NCI-H2029 treated with DMSO at 0.1 percent for 48 hours (cell line): Measurements from ENCODE around the gene GLIPR1L1.
"Not testable (repeated sequence)": the region's sequence is repeated elsewhere in the genome, so short reads cannot be mapped to it uniquely, and the experiment has no call there.

ENCODE experiments used
- DNase-seq: peaks from one replicate; lab custom pipeline; 2025; lab: John Stamatoyannopoulos, UW

The GLIPR1L1 gene, protein sequence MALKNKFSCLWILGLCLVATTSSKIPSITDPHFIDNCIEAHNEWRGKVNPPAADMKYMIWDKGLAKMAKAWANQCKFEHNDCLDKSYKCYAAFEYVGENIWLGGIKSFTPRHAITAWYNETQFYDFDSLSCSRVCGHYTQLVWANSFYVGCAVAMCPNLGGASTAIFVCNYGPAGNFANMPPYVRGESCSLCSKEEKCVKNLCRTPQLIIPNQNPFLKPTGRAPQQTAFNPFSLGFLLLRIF

DNA sequence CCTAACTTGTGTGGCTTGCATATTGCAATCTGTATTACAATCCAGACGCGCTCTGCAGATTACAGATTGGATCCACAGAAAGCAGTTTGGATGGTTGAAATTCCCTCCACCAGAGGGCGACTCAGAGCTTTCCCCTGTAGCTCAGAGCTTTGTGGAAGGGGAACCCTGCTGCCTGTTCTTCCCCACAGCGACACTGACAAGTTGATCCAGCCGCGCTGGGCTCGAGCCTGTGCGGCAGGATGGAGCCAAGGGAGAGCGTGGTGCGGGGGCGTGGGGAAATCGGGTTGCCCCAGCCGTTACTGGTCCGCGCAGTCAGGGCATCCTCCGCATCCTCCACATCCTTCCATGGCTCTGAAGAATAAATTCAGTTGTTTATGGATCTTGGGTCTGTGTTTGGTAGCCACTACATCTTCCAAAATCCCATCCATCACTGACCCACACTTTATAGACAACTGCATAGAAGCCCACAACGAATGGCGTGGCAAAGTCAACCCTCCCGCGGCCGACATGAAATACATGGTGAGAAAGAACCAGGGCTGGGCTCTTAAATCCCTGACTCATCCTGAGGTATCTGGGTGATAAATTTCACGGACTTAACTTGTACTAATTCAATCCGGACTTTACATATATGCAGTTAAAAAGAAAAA lies at the start of gene GLIPR1L1:
GLIPR1L1 (plus strand) TSS at position 287 of the 647 bp plus-strand sequence; CDS start at position 346, 59 bp downstream.
- DNase-seq, result peak; percentile 24

DNA sequence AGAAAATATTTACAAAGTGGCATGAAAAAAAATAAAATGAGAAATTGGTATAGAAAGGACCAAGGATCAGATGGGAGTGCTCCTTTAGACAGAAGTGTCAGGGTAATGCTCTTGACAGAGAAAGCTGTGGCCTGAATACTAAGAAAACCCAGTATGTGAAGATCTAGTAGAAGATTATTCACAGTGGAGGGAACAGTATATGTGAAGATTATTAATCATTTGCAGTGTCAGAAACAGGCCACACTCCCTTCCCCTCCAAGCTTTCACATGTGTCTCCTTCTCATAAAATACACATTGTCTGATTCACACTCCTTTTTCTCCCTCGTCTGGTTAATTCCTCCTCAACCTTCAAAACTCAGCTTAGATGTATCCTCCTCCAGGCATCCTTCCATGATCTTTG lies 45.6 kb upstream of the GLIPR1L1 start:
- DNase-seq, result no peak

DNA sequence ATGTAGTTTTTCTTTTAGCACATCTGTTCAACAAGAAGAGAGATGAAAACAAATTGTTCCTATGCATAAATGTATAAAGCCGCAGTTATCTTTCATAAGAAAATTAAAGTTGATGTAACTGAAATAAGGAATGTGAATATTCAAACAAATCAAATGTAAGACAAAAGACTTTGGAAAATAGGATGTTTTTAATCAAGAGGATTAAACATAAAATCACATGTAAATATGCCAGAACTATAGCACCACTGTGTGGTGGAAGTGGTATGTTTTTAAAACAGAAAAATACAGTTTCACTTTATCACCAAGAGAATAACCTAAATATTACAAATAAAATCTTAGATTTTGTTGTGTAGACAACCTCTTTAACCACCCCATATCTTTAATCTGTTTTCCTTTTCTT lies 44.7 kb upstream of the GLIPR1L1 start:
- DNase-seq, result no peak

DNA sequence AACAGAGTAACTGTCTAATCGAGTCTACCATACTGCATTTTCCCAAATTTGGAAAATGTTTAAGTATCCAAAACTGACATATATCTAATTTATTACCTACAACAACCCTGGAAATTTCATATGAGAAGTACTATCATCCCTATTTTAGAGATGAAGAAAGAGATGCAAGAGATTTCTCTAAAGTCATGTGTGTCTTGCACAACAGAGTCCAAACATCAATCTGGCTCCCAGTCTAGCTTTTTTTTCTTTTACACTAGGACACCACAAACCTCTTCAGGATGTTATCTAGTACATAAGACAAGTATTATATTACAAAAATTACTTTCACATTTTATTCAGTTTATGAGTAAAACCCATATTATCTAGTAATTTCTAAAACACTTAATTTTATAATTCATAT lies 43.5 kb upstream of the GLIPR1L1 start:
- DNase-seq, result no peak

DNA sequence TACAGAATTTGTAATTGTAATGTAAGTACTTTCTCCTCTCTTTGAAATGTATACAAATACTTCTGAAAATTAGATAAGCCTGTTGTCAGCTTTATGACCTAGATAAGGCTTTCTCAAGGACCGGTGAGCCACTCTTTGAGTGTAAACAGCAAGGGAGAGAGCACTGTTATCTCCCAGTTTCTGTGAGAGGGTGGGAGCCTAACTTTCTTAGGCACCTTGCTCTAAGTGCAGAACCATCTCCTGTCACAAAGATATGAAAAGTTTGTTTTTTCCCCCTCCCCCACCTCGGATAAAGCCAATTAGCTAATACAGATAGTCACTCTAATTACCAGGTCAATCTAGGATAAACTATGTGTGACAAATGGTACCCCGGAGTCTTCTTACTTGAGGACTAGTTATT lies 40.1 kb upstream of the GLIPR1L1 start:
- DNase-seq, result no peak

DNA sequence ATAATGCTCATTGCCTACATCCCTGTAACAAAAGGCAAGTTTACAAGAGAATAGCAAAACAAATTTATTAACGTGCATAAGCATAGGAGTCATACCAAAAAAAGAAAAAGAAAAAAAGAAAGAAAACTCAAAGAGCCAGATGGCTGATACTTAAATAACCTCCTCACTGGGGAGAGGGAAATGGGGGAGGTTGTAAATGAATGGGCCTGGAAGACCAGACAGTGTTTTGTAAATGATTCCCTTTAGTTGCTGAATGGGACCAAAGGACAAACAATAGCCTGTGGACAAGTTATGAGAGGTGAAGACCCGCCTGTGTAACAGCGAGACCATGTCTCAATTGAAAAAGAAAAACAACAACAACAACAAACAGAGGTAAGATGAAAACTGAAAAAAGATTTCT lies 39.7 kb upstream of the GLIPR1L1 start:
- DNase-seq, result no peak

DNA sequence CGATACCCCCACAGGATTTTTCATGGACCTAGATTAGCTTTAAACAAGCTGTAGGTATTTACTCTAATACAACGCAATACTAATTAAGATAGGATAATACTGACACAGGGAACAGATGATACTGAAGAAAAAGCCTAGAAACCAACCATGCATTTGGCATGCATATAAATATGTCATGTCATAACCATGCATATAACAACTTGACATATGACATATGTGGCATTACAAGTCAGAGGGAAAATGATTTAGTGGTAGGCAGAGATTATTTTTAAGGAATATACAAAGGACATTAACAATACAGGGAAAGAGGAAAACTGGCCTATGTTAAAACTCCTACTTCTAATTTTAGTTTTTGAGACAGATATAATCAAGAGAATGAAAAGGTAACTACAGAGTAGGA lies 32.2 kb upstream of the GLIPR1L1 start:
- DNase-seq, result no peak

DNA sequence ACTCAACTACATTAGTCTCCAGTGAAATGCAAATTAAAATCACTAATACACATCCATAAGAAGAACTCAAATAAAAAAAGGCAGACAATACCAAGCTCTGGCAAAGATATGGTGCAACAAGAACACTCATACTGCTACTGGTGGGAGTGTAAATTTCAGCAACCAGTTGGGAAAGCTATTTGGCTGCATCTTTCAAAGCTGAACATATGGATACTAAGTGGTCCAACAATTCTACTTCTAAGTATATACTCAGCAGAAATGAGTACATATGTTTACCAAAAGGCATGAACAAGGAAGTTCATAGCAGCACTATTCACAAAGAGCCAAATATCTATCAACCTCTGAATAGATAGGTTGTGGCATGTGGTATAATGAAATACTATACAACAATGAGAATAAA lies 31.7 kb upstream of the GLIPR1L1 start:
- DNase-seq, result no peak

DNA sequence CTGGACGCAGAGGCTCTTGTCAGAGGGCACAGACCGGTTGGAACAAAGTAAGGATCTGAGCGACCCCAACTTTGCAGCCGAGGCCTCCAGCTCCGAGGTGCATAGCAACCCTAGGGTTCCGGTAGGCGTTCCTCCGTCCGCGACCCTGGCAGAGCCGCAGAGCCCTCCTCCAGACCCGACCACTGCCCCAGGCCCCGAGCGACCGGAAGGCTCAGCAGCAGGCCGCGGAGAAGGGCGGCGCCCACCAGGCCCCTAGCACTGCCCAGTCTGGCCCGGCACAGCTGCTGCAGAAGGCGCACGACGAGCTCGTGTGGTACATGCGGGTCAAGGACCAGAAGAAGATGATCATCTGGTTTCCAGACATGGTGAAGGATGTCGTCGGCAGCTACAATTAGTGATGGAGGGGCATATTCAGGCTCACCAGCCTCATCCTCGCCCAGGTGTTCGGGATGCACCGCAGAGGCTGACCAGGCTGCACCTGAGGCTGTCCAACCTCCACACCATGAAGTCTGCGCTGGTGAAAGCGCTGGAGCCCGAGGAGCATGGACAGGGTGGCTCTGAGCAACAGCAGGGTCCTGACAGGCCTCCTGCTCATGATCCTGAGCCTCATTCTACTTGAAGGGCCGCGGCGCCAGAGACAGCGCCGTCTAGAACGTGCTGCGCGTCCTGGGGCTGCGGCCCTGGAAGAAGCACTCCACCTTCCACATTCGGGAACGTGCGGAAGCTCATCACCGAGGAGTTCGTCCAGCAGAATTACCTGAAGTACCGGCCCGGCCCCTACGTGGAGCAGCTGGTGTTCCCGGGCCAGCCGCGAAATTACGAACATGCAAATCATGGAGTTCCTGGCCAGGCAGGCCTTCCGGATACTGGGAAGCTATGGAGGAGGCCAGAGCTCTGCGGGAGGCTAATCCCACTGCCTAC lies 28.8 kb upstream of the GLIPR1L1 start:
- DNase-seq, result no peak

DNA sequence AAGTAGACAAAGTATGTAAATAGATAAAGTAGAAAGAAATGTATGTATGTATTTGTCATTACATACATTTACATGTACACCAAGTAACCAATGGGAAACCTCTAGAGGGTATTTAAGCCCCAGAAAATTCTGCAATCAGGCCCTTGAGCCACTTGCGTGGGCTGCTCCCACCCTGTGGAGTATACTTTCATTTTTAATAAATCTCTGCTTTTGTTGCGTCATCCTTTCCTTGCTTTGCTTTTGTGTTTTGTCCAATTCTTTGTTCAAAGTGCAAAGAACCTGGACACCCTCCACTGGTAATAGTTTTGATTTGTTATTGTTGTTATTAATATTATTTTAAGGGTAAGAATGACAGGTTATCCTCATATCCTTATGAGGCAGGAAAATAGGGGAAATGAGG lies 26.2 kb upstream of the GLIPR1L1 start:
- no peak for DNase-seq

DNA sequence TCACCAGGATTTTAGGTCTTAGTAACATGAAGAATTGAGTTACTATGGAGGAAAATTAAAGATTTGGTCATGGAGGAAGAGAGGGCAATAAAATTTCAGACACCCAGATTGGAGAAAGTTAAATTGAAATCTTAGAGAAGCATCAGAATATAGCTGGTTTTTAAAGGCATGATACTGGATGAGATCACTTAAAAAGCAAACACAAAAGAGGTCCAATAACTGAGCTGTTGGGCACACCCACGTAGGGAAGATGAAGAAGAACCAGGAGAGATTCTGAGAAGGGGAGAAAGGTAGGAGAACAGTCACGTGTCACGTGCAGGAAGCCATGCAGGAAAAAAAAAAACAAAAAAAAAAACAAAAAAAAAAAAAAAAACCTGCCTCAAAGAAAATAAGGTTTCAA lies 23.1 kb upstream of the GLIPR1L1 start:
- no peak for DNase-seq

DNA sequence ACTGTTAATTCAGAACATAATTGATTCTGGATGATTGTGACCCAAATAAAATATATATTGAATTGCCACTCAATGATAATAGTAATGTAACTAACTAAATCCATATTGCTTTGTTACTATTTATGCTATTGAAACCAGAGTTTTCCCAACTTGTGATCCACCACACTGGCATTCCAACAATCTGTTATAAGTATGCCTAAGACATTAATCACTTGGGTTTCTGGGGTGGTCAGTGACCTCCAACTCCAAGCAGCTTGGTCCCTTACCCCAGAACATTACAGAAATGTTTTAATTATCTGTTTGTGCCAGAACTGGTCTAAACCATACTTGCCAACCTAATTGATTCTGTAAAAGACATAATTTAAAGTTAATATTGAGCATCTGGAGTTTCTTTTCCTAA lies 19.0 kb upstream of the GLIPR1L1 start:
- no peak for DNase-seq

DNA sequence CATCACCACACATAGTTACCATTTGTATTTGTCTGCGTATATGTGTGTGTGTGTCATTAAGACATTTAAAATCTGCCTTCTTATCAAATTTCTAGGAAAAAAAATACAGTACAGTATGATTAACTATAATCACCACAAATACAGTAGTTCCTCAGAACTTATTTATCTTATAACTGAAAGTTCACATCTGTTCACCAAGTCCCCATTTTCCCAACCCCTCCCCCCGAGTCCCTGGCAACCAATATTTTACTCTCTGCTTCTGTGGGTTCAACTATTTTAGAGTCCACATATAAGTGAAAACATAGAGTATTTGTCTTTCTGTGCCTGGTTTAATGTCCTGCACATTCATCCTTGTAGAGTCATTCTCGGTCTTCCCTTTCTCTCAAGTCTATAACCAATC lies 16.7 kb upstream of the GLIPR1L1 start:
- DNase-seq, result no peak

DNA sequence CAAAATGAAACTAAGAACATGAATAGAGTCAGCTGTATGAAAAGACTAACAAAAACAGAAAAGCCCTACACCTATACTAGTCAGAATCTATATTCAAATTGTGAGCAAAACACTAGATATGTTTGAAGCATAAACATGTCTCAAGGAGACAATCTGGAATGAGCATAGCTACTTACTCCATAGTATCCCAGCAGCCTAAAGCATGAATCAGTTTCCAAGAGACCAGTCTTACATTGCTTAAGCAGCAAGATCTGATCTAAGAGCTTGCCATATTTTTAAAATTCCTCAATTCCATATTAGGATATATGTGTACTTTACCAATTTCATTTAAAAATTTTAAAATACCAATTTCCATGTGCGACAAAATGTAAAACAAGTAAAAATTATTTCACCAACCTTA lies 12.0 kb upstream of the GLIPR1L1 start:
- DNase-seq, result no peak

DNA sequence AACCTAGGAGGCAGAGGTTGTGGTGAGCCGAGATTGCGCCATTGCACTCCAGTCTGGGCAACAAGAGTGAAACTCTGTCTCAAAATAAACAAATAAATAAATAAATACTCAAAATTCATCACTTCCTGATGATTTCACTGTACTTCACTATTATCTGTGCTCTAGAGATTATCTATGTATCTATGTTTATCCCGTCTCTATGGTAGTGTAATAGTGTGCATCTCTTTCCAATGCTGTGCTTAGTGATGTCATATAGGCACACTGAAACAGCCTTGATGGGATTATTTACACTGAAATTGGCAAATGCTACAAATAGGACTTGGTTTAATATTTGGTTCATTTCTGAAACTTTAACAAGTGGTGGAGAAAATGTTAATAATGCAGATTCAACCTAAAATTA lies 10.8 kb upstream of the GLIPR1L1 start:
- no peak for DNase-seq

DNA sequence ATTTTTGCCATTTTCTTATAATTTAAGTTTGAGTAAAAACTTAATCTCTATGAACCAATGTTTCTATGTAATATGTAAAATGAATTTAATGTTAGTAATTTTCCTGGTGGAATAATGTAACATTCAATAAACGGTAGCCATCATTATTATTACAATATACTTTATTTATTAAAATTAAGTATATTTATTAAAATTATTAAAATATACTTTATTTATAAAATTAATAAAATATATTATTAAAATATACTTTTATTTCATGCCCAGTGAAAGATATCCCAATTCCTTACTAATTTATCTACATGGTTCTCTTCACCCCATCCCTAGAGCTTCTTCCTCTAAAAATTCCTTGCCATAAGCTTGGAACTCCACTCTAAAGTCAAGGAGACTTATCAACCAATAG lies 6.8 kb upstream of the GLIPR1L1 start:
- no peak for DNase-seq

DNA sequence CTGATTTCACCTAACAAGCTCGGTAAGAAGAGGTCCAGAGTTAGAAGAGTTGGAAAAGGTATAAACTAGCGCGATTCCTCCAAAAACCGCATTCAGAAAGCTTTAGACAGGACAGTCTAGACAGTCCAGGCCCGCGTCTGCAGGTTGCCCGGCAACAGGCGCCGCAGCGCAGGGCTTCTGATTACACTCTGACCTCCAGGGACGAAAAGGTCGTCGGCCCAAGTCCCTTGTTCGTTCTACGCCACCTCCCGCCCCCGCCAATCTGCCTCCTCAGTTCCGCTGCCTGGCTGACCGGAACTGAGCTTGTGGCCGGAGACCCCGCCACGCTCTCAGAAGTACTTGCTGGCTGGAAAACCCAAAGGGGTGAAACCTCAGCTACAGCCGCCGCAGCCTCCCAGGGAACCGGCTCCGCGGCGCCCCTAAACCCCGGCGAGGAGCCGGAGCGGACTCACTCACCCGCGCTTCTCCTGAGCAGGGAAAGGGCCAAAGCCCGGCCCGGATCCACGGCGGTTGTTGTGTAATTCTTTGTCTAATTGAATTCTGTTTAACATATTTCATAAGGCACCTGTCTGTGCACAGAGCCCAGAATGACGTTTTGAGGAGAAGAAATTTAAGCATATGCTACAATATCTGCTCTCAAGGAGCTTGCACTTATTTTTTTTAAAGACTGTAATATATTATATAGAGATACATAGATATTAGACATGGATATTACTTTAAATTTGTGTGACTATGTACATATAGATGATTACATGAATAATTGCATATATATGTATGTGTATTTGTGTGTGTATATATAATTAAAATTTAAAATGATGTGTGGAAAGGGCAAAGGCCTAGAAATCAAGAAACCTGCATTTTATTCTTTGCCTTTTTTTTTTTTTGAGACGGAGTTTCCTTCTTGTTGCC lies 4.3 kb upstream of the GLIPR1L1 start, which contains the start of gene CAPS2:
CAPS2 (minus strand) TSS at position 407 of the 909 bp plus-strand sequence. CDS start 3,826 bp downstream, outside the sequence.
- DNase-seq, result peak; percentile 61

DNA sequence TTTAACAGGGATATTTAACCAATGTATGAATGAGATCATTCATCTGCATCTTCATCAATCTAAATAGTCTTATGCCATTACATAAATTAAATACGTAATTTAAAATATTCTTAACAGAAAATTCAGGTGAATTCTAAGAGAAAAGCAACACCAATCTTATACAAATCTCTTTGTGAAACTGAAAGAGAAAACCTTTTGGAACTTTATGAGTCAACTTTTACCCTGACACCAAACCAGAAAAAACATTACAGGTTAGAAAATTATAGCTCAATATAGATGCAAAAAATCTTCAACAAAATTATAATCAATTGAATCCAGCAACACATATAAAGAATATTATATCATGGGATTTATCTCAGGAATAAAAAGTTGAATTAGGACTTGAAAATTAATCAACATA lies 3.4 kb downstream of the GLIPR1L1 start:
- no peak for DNase-seq

DNA sequence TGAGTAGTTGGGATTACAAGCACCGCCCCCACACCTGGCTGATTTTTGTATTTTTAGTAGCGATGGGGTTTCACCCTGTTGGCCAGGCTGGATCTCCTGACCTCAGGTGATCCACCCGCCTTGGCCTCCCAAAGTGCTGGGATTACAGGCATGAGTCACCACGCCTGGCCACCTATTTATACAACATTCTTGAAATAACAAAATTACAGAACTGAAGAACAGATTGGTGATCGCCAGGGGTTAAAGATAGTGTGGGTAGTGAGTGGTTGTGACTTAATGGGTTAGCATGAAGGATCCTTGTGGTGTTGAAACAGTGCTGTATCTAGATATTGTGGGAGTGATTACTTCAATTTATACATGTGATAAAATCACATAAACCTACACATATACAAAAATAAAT lies 7.4 kb downstream of the GLIPR1L1 start:
- no peak for DNase-seq

DNA sequence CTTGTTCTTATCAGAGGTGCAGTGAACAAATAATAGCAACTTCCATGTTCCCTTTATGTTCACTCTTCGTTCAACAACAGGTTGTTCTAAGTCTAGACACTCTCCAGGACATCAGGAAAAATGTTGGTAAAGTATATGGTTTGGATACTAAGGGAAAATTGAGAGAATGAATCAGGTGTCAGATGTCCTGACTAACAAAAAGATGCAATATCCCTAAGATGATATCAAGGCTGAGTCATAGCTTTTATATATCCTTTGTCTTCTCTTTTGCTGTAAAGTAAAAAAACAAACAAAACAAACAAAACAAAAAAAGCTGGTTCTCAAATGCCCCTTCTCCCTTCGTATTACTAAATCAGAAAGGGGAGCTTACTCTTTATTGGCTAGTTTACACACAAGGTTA lies 11.1 kb downstream of the GLIPR1L1 start:
- no peak for DNase-seq

DNA sequence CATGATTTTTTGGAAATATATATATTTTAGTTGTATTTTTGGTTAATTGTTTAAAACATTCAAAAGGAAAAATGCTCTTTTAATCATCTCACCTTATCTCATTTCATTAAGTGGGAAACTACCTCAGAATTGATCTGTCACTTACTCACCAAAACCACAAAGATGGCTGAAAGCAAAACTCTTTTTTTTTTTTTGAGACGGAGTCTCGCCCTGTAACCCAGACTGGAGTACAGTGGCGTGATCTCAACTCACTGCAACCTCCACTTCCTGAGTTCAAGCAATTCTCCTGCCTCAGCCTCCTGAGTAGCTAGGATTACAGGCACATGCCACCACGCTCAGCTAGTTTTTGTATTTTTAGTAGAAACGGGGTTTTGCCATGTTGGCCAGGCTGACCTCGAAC lies 11.7 kb downstream of the GLIPR1L1 start:
- DNase-seq, result not testable (repeated sequence)

DNA sequence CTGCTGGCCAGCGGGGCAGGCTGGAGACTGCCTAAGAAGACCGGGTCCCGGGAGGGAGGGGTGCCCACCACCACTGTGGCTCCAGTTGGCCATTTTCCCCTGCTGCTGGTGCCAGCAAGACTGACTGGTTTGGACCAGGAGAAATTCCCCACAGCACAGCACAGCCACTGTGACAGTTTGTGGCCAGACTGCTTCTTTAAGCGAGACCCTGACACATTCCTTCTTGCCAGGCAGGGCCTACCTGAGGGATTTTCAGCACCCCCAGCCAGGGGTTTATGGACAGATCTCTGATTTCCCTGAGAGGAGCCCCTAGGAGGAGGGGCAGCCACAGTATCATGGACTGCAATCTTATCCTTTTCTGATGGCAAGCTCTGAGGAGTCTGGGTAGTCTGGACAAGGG lies 15.5 kb downstream of the GLIPR1L1 start:
- DNase-seq, result no peak
